Esophagus squamous epithelium (tissue), 4 donors: ENCODE results near the gene DHODH.

Experiments used
- CTCF ChIP-seq, 6 experiments: fragments of 450-650 bp in 4 of 6; fragments of 200-600 bp in 2 of 6; sonication (generic) in 2 of 6; IDR thresholded peaks; one replicate each; pipeline ENCODE4 v1.5.1; 2016 to 2019; ENCODE audit warnings: antibody characterized with exemption in 6 of 6, mild to moderate bottlenecking in 4 of 6, moderate library complexity in 4 of 6
- POLR2A ChIP-seq, 4 donors: fragments of 450-650 bp; IDR thresholded peaks; one replicate each; pipeline ENCODE4 v1.6.1; 2017; ENCODE audit warnings: antibody characterized with exemption in 4 of 4, mild to moderate bottlenecking in 4 of 4, moderate library complexity in 3 of 4

GRCh38 chr16:72001180-72001874, 7.2 kb upstream of the DHODH start:
- TF ChIP-seq POLR2A (IDR thresholded peaks at IDR 0.05) = no peak
- TF ChIP-seq CTCF (IDR thresholded peaks at IDR 0.05) = no peak
